Stimulated activated CD4-positive, alpha-beta T cell treated with anti-CD3 and anti-CD28 coated beads, TNF-alpha, amount 100 ng/mL, for 48 hours (primary cell): ENCODE results near the gene TKFC.
A peak's percentile ranks its signal among the peaks of the same experiment; 100 is the strongest.

ENCODE experiments used
- DNase-seq, 3 donors: peaks; one replicate each; pipeline ENCODE4 v3.0.0-alpha.2; 2020; ENCODE audit warnings: low read depth in 3 of 3

TKFC gene

DNA sequence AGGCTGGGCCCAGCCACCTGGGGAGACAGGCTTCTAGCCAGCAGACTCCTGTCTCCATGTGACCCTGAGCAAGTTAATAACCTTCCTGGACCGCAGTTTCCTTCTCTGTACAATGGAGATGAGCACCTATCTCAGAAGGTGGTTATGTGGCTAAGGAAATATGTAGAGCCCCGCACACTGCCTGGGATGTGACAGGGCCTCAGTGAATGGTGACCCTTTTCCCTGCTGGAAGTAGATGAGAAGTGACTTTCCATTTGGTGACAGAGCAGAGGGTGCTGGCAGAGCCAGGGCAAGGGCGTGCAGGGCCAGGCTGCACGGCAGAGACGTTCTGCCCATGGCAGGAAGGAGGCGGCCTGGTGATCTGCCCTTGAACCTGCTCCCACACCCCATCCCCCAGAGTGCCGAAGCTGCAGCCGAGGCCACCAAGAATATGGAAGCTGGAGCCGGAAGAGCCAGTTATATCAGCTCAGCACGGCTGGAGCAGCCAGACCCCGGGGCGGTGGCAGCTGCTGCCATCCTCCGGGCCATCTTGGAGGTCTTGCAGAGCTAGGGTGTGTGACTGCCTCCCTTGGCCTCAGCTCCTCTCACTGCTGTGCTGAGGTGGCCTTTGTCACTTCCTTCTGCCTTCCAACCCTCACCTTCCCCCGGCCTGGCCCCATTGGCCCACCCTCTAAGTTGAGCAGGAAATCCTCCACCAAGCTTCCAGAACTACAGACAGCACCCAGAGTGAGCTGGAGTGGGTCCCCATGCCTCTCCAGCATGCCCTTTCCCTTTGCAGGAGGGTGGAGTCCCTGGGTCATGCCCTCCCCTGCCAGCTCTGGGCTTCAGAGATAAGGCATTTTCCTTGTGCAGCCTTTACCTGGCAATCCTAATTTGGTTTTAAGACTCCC lies 13.2 kb downstream of the TKFC start:
- DNase-seq = no peak

DNA sequence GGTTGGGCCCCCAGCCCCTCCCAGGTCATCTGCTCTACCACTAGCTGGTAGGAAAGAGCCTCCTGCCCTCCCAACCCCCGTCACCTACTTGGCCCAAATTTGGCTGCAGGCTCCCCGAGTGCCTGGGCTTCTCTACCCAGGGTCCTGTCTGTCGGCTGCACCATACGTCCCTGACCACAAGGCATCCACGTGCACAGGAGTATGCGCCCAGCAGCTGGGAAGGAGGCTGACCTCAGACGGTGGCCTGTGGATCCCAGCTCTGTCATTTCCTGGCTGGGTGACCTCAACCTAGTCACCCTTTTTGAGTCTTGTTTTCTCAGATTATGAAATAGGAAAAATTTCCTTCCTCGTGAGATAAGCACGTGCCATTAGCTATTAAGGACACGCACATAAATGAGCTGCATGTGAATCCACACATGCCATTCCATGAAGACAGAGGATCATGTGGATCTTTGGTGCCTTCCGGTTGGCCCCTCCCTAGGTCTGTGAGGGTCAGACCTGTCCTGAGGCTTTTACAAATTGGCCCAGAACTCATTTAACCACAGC lies 15.0 kb downstream of the TKFC start:
- DNase-seq = no peak

DNA sequence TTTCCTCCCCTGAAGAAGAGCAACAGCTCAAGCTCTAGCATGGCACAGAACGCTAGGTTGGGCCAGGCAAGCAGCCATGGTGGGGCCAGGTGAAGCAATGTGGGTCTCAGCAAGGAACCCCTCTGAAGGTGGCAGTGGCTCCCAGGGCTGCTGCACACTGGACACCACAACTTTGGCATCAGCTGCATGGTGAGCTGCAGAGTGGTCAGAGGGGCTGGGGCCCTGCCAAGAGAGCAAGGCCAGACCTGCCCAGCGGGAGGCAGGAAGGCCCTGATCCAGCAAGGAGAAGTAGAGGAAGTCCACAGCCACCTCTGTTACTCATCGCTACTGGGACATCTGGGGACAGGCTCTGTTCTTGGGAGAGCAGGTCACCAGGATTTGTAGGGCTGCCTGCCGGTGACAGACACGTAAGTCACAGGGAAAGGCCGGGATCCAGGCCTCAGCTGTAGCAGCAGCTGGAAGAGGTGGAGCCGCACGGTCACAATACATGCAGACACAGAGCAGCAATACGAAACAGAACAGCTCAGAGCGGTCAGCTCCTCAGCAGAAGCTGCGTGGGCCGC lies 16.2 kb downstream of the TKFC start:
- no peak for DNase-seq

DNA sequence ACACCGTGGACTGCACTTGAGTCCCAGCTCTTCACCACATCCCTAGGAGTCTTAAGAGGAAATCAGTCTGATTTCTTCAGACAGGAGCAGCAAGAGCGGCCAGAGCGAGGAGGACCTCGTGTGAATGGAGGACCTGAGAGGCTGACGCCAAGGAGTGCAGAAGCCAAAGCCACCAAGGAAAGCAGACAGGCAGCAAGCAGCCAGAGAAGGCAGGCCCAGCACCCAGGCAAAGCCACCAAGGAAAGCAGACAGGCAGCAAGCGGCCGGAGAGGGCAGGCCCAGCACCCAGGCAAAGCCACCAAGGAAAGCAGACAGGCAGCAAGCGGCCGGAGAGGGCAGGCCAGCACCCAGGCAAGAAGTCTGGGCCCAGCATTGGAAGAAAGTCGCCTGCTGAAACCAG lies 16.9 kb downstream of the TKFC start:
- no peak for DNase-seq

DNA sequence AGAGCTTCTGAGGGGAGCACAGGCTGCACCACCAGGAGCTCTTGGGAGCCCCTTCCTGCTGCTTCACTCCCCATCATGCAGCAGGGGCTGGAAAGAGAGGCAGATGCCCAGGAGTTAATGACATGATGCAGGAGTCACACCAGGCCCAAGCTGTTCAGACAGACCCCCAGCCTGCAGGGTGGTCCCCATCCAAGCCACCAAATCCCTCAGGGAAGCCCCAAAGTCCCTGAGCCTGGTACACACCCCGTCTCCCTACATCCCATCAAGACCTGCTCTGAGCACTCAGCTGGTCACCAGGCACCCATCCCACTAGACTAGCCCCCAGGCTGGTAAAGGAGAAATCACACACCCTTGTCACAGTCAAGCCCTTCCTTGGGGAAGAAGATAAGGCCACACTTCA lies 17.3 kb downstream of the TKFC start:
- no peak for DNase-seq

DNA sequence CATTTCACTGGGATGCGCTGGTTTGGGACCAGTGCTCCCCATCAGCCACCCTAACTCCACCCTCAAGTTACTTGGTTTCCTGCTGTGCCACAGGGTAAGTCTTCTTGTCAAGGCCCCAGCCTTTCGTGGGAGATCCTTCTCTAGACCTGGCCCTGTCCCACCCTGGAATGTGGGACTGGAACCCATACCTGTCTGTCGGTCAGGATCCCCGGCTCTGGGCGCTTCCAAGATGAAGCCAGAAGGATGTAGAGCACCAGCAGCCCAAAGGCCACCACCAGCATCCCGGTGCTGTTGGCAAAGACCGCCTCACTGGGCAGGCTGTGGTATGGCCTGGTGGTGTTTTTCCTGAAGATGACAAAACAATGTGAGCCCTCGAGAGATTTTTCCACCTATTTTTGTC lies 17.8 kb downstream of the TKFC start:
- no peak for DNase-seq

DNA sequence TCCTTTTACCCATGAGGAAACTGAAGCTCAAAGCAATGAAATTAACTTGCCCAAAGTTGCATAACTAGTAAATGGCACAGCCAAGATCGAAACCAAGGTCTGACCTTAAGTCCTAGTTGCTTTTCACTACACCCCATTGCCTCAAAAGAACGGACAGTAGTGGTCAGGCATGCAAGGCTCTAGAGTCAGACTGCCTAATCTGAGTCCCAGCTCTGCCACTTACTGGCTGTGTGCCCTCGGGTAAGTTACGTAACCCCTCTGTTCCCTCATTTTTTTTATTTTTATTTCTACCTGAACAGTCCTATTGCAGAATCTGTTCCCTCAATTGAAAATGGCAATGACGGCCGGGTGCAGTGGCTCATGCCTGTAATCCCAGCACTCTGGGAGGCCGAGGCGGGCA lies 19.0 kb downstream of the TKFC start:
- DNase-seq = no peak

DNA sequence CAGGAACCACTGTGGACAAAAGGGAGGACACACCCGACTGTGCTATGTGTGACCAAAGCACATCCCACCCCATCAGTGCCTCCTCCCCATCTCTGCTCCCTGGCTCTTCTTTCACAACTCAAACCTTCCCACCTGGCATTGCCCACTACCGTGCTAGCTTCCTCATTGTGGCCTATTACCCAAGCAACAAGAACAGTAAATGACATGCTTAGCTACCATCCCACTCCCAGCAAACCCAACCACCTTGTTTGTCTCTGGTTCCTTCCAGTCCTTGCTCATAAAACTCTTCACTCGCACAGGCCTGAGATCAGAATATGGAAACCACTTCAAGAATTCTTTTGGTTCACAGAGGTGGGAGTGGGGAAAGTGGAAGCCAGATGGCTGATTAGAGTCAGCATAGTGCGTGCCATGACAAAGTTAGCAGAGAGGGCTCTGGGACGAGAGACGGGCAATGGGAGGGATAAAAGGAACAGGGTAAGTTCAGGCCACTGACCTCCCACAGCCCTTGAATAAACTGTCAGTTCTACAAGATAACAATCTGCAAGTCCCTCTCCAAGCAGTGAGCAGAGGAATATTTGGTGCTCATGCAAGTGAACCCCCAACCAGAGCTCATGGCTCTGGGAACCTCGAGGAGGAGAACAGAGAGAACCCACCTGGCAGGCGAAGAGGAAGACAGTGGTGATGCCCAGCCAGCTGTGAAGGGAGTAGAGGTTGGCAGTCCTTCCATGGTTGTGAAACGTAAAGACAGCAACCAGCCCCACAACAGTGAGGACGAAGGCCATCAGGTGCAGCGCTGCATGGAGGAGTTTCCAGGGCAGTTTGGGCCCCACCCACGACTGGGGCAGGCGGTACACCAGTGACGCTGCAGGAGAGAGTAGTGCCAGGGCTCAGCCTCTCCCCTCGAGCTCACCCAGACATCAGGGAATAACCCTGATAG lies 20.4 kb downstream of the TKFC start:
- DNase-seq = no peak

DNA sequence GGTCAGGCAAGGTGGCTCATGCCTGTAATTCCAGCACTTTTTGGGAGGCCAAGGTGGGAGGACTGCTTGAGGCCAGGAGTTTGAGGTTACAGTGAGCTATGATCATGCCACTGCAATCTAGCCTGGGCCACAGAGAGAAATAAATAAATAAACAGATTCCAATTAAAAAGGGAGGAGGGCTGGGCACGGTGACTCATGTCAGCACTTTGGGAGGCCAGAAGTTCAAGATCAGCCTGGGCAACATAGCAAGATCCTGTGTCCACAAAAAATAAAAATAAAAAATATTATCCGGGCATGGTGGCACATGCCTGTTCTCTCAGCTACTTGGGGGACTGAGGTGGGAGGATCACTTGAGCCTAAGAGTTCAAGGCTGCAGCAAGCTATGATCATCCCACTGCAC lies 21.2 kb downstream of the TKFC start:
- no peak for DNase-seq

DNA sequence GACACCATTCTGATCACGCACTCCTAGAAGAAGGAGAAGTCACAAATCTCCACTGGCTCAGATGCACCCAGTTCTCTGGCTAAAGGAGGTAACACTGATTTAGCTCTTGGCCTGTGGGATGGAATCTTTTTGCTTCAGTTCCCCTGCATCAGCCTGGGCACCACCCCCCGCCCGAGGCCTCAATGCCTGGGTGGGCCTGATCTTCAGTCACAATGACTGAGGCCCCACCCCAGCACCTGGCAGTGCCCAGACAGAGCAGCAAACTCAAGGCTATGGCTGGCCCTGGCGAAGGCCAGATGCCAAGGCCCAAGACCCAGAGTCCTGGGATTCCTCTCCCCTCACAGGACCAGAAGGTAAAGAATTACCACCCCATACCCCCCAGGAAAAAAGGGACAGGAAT lies 23.7 kb downstream of the TKFC start:
- no peak for DNase-seq

DNA sequence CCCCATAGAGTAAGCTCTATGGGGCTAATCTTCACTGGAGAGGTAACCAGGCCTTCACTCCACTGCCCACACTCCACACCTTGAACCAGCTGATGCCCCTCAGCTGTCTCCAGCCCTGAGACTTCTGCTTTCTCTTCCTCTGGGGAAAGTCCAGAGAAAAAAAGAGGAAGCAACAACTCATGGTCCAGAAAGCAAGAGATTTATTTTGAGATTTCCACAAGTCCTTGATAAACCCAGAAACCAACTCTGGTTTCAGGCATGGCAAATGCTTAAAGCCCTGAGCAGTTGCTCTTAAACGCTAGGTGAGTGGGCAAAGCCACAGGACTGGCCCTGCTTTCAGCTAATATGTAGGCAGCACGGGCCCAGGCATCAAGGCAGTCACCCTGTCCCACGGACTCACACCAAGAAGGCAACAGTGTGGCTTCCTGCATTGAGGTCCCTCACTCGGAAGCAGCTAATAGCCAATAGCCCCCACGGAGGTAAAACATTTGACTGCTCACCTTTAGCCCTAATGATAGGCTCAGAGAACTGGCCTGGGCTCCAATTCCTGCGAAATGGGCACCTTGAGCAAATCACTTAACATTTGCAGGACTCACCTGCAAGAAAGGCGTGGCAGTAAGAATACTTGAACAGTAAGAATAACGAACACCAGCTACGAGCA lies 24.3 kb downstream of the TKFC start:
- DNase-seq = no peak

DNA sequence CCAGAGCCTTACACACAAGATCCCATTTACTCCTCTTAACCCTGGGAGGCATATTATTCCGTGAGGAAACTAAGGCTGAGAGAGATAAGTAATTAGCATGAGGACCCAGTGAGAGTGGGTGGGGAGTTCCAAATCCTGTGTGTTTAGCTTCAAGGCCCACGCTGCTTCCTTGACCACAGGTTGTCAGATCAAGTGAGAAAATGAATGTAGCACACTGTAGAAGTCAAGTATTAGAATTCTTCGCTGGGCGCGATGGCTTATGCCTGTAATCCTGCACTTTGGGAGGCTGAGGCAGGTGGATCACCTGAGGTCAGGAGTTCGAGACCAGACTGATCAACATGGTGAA lies 24.8 kb downstream of the TKFC start:
- DNase-seq = no peak

DNA sequence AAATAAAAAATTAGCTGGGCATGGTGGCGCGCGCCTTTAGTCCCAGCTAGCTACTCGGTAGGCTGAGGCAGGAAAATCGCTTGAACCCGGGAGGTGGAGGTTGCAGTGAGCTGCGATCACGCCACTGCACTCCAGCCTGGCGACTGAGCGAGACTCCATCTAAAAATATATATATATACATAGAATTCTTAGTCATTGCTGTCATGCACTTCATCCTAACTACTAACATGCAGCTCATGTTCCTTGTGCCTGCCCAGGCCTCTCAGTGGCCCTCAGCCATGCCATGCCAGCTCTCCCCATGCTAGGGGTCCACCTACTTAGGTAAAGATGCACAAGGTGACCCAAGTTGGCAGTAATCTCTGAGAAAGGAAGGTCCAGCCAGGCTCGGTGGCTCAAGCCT lies 25.5 kb downstream of the TKFC start:
- no peak for DNase-seq

DNA sequence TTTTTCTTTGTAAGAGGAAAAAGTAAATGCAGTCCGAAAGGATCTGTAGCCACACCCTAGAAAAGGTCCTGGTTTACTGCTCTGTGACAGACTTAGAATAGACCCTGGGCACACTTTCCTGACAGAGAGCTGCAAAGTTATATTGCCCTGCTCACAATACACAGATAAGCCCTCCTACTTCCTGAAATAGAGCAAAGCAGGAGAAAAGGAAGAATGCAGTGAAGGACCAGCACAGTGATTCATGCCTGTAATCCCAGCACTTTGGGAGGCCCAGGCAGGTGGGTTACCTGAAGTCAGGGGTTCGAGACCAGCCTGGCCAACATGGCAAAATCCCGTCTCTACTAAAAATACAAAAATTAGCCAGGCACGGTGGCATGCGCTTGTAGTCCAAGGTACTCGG lies 26.5 kb downstream of the TKFC start:
- DNase-seq = no peak

DNA sequence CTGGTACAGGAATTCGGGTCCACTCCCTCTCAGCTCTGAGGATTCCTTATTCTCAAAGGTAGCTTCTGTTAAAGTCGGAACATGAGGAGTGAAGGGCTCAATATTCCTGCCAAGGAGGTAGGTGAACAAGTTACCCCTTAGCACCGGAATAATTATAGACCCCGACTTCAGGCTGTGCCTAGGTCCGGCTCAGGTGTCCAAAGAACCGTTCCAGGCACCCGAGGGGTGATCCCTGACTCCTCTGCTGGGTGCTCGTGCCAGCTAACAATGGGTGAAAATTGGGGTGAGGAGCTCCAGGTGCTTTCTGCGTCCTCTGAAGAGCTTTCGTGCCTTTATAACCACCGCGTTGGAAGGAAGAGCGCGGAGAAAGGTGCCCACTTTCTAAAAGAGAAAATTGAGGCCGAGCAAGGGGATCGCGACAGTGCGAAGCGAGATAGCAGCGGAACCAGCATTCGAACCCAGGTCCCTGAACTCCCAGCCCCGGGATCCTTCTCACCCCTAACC lies 28.3 kb downstream of the TKFC start:
- peak in 1 of 3 donors; percentile 15 for DNase-seq

DNA sequence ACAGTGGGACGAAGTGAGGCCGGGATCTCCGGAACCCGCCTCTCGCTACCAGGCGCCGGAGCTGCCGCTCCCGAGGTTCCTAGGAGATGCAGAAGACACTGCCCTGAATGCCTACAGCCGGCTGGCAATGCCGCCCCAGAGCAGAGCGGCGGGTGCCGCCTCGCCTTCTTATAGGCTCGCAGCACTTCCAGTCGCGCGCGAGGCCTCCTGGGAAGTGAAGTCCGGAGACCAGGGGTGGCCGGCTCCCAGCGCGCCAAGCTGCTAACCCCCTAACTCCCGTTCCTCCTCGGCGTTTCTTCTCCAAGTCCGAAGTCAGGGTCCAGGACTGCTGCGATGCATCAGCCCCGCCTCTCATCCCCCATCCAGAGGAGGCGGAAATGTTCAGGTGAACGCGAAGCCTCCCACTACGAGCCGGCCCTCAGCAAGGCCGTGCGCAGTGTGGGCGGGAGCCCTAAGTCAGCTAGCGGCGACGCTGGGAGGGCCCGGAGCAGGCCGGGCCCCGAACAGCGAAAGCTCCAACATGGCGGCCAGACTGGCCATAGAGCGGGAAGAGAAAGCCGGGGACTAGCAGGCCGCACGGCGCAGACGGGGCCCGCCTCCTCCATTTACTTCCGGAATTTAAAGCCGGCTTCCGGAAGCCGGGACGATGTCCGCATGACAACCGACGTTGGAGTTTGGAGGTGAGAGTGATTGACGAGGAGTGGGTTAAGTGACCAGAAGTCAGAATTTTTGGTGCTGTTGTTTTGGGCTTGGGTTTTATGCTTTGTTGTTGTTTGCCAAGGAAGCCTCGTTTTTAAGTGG lies 28.9 kb downstream of the TKFC start, which contains the start of the genes CYB561A3 and TMEM138:
Gene CYB561A3, minus strand, starts transcription at position 142 of the 801 bp plus-strand sequence. CDS start 5,169 bp downstream, outside the sequence.
Gene TMEM138, plus strand, starts transcription at position 634 of the 801 bp plus-strand sequence. CDS start 2,017 bp downstream, outside the sequence.
- peak; percentile 83 to 90 (median 84) for DNase-seq

DNA sequence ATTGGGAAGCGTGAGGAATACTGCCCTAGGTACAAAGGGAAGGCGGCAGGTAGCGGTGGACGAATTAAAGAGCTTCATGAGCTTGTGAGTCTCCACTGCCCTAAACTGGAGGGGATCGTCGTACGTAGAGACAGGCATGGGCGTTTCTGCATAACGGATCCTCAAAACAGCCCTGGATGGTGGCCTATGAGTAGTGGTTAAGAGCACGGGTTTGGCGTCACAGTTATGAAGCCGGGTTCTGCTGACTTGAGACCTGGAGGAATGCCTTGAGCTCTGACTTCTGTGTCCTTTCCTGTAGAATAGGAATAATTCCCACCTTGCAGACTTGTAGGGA lies 29.5 kb downstream of the TKFC start:
- peak in 1 of 3 donors; percentile 8 for DNase-seq

DNA sequence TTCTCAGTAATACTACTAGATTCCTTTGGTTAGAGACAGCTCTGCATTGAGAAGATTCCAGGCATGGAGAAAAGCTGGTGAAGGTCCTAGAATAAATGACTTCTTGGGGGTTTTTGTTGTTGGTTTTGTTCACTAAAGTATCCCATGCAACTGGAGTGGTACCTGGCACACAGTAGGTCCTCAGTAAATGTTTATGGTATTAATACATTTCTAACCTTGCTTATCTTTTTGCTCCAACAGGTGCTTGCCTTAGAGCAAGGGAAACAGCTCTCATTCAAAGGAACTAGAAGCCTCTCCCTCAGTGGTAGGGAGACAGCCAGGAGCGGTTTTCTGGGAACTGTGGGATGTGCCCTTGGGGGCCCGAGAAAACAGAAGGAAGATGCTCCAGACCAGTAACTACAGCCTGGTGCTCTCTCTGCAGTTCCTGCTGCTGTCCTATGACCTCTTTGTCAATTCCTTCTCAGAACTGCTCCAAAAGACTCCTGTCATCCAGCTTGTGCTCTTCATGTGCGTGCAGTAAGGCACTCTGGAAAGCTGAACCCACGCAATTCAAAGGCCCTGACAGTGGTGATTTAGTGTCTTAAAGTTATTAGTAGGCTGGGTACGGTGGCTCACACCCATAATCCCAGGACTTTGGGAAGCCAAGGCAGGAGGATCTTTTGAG lies 31.1 kb downstream of the TKFC start:
- no peak for DNase-seq

DNA sequence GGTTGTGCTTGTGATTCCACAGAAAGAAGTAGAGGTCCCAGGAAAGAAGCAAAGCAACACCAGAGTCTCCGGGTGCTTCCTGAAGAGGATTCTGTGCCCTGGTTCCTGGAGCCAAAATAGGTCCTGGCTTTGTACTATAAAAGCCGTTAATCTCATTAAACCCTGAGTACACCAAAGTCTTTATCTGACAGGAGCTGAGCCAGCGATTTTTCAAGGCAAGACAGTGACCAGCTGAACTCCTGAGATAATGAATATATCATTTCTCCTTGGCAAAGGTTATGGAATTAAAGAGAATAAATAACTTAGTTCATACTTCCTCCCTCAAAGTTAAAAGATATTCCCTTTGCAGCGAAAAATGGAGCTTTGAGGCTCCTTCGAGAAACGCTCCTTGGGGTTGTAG lies 34.4 kb downstream of the TKFC start:
- DNase-seq = no peak

DNA sequence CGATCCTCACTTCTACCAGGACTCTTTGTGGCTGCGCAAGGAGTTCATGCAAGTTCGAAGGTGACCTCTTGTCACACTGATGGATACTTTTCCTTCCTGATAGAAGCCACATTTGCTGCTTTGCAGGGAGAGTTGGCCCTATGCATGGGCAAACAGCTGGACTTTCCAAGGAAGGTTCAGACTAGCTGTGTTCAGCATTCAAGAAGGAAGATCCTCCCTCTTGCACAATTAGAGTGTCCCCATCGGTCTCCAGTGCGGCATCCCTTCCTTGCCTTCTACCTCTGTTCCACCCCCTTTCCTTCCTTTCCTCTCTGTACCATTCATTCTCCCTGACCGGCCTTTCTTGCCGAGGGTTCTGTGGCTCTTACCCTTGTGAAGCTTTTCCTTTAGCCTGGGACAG lies 35.6 kb downstream of the TKFC start:
- no peak for DNase-seq
